Nephron progenitor cell (in vitro differentiated cells): ENCODE measurements around the gene GLOD4.
A peak's percentile ranks its signal among the peaks of the same experiment; 100 is the strongest.

Experiments
- DNase-seq: peaks from one replicate; pipeline ENCODE4 v3.0.0; 2021
- H3K27ac Mint-ChIP-seq: 2 replicates; pipeline ENCODE4 v1.8.0; 2021; ENCODE audit warnings: mild to moderate bottlenecking, moderate library complexity, mixed read lengths
- H3K27me3 Mint-ChIP-seq: 2 replicates; pipeline ENCODE4 v1.8.0; 2021; ENCODE audit warnings: mild to moderate bottlenecking, low read depth, mixed read lengths; ENCODE audit not compliant: poor library complexity
- H3K36me3 Mint-ChIP-seq: 2 replicates; pipeline ENCODE4 v1.8.0; 2021; ENCODE audit warnings: low read depth, mixed read lengths
- H3K4me1 Mint-ChIP-seq: 2 replicates; pipeline ENCODE4 v1.8.0; 2021; ENCODE audit warnings: mixed read lengths
- H3K4me3 Mint-ChIP-seq: 2 replicates; pipeline ENCODE4 v1.8.0; 2021; ENCODE audit warnings: mild to moderate bottlenecking, moderate library complexity, mixed read lengths
- H3K9me3 Mint-ChIP-seq: 2 replicates; pipeline ENCODE4 v1.8.0; 2021; ENCODE audit warnings: mild to moderate bottlenecking, moderate library complexity, mixed read lengths
- TF ChIP-seq, protein P1 (sequence below): fragments of 200-600 bp; sonication (generic); IDR thresholded peaks from 2 replicates; pipeline ENCODE4 v1.5.0; 2021; ENCODE audit warnings: antibody characterized with exemption

Gene GLOD4

DNA sequence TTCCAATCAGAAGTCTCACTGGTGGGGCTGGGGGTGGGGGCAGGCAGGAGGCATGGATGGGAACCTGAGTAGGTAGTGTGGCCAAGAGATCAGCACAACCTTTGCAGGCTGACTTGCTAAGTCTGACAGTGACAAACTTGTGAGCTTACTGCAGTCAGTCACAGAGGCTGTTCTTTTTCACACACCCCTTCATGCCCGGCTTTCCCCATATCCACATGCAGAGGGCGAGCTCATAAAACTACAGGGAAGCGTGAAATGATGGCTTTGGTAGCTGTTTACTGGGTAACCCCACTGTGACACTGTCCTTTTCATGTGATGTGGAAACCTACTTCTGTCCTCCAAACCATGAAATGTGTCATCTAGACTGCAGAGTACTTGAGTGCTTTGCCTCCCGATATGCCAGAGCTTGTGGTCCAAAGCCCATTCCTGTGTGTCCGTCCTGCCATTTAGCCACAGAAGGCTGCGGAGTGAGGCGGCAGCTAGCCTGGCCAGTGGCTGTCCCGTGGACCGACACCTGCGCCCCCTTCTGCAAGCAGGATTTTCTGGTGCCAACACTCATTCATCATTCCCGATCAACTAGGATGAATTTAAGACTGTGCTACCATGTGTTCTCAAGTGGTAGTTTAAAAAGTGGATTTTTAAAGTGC, 39.8 kb downstream of the GLOD4 start:
- TF ChIP-seq, protein P1, sequence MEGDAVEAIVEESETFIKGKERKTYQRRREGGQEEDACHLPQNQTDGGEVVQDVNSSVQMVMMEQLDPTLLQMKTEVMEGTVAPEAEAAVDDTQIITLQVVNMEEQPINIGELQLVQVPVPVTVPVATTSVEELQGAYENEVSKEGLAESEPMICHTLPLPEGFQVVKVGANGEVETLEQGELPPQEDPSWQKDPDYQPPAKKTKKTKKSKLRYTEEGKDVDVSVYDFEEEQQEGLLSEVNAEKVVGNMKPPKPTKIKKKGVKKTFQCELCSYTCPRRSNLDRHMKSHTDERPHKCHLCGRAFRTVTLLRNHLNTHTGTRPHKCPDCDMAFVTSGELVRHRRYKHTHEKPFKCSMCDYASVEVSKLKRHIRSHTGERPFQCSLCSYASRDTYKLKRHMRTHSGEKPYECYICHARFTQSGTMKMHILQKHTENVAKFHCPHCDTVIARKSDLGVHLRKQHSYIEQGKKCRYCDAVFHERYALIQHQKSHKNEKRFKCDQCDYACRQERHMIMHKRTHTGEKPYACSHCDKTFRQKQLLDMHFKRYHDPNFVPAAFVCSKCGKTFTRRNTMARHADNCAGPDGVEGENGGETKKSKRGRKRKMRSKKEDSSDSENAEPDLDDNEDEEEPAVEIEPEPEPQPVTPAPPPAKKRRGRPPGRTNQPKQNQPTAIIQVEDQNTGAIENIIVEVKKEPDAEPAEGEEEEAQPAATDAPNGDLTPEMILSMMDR = no peak
- DNase-seq = no peak
- Mint-ChIP-seq H3K9me3 (no peaks in the 10 kb centered on the region), H3K36me3 (peaks cover 88% of the 10 kb centered on the region), H3K4me3 (no peak overlapping the region), H3K27ac (peak overlapping the region; percentile 73), H3K27me3 (peaks cover 7% of the 10 kb centered on the region), H3K4me1 (no peaks in the 10 kb centered on the region)

DNA sequence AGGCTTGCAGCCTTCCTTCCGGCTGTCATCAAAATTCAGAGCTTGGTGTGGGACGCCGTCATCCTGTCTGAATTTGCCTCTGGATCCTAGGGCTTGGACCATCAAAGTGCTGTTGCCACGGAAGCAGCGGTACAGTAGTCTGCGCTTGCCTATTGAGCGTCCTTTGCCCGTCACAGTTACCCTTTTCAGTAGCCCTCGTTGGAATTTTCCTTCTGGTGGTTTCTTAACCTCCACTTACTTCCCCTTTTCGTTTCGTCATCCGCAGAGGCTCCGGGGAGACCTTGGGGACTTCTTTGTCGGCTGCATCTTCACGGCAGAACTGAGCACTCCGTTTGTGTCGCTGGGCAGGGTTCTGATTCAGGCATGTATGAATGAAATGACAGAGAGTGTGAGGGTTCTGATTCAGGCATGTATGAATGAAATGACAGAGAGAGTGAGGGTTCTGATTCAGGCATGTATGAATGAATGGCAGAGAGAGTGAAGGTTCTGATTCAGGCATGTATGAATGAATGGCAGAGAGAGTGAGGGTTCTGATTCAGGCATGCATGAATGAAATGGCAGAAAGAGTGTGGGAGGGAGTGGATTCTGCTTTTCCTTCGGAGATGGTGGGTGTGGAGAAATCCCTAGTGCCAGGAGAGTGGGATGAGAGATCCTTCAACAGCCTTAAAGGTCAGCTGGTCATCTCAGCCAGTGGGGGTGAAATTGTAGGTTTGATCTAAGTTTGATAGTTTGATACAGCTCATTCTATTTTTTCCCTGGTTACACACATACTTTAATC, 41.7 kb downstream of the GLOD4 start:
- TF ChIP-seq, protein P1 = no peak
- H3K4me3 Mint-ChIP-seq = no peak overlapping the region
- no peak for DNase-seq
- no peaks in the 10 kb centered on the region for H3K4me1 Mint-ChIP-seq
- H3K27me3 Mint-ChIP-seq = peaks cover 3% of the 10 kb centered on the region
- H3K27ac Mint-ChIP-seq = peak overlapping the region; percentile 46
- no peaks in the 10 kb centered on the region for H3K9me3 Mint-ChIP-seq
- peaks cover 88% of the 10 kb centered on the region for H3K36me3 Mint-ChIP-seq

DNA sequence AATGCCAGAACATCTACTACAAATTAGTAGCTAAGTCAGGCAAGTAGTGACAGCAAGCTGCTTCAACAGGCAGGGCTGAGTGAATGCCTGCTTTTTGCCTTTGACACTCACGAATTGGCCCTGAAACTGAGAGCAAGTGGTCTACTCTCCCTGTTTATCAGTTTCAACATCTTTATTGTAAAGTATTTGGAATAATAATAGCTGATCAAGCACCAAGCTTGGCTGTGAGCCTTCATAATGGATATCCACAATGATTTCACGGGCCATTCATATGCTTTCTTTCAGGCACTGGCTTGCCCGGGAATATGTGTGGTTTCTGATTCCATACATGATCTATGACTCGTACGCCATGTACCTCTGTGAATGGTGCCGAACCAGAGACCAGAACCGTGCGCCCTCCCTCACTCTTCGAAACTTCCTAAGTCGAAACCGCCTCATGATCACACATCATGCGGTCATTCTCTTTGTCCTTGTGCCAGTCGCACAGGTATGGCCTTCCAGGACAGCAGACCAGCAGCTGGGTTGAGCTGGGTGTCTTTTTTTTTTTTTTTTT, 44.4 kb downstream of the GLOD4 start:
- H3K4me1 Mint-ChIP-seq = peaks cover 15% of the 10 kb centered on the region
- peaks cover 71% of the 10 kb centered on the region for H3K36me3 Mint-ChIP-seq
- H3K27ac Mint-ChIP-seq = no peak overlapping the region
- H3K27me3 Mint-ChIP-seq = peaks cover 7% of the 10 kb centered on the region
- H3K4me3 Mint-ChIP-seq = no peak overlapping the region
- no peak for DNase-seq
- TF ChIP-seq, protein P1 = no peak
- no peaks in the 10 kb centered on the region for H3K9me3 Mint-ChIP-seq

DNA sequence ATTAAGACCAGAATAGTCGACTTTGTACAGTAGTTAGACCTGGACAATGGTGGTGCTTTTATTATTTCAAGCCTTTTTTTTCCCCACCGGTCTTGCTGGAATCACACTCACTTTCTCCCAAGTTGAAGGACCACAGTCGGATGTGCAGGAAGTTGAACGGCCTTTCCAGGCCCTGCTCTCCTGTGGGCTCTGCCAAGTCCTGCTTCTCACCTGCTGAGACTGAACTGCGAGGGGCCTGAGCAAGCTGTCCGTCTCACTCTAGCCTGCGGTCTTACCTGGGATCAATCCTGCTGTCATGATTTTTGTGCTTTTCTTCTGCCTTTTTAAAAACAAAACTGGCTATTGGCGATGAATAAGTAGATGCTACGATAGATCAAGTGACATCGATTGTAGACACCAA, 48.3 kb downstream of the GLOD4 start:
- H3K27ac Mint-ChIP-seq = peak overlapping the region; percentile 31
- peaks cover 29% of the 10 kb centered on the region for H3K4me1 Mint-ChIP-seq
- H3K27me3 Mint-ChIP-seq = peaks cover 15% of the 10 kb centered on the region
- TF ChIP-seq, protein P1 = no peak
- peaks cover 43% of the 10 kb centered on the region for H3K36me3 Mint-ChIP-seq
- DNase-seq = no peak
- no peaks in the 10 kb centered on the region for H3K9me3 Mint-ChIP-seq
- peak overlapping the region; percentile 92 for H3K4me3 Mint-ChIP-seq

DNA sequence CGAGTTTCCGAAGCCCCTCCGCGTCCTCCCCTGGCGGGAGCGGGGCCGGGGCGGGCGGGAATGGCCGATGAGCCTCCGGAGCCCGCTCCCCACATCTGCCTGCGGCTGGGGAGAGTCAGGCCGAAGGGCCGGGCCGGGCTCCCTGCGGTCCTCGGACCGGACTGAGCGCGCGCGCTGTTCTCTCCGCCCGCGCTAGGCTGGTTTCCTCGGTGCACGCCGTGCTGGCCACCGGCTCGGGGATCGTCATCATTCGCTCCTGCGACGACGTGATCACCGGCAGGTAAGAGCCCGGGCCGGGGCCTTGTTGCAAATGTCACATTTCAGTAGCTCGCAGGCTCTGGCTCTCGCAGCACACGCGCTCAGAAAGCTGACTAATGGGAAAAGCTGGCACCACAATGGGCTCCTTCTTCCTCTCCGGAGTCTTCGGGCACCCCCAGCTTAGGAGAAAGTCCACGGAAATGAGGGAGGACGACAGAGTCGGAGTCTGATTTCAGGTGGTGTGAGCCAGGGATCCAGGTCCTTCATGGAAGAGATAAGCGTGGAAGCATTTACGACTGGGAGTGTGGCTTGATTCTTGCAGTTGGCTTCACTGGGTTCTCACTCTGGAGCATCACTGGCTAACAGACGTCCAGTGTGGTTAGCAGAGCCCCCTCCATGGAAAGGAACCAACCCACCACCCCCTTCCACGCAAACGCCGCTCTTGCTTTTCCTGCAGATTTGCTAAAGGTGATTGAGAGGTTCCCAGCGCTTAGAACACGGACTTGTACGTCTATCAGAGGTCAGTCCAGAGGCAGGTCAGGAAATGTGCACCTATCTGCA, 49.0 kb downstream of the GLOD4 start:
- DNase-seq = peak; percentile 62
- H3K27me3 Mint-ChIP-seq = peaks cover 15% of the 10 kb centered on the region
- peaks cover 29% of the 10 kb centered on the region for H3K4me1 Mint-ChIP-seq

More for the DNA sequence above, 49.0 kb downstream of the GLOD4 start:
- Mint-ChIP-seq H3K9me3 (peaks cover under 1% of the 10 kb centered on the region), H3K36me3 (peaks cover 37% of the 10 kb centered on the region), H3K27ac (peak overlapping the region; percentile 31), H3K4me3 (peak overlapping the region; percentile 92)
- TF ChIP-seq, protein P1 = no peak
